Measurements from ENCODE around the gene PCSK7. TPM values are rescaled to one million over a fixed set of nuclear protein-coding genes. Genes with fewer than 3 reads are reported as not detected.
"Not testable (repeated sequence)": the region's sequence is repeated elsewhere in the genome, so short reads cannot be mapped to it uniquely, and the experiment has no call there.

Gene PCSK7
- polyA plus RNA-seq, 1 donor (not counting 4 experiments of a cell fraction or from before 2014, with no cell fraction given) = 32.9 TPM

- H3K27ac ChIP-seq (ENCODE audit: control insufficient read depth, insufficient read depth, low read length); H3K4me1 ChIP-seq (ENCODE audit: control insufficient read depth, extremely low read depth, insufficient read depth, low read length): not testable (repeated sequence)
Measured at GRCh38 chr11:117206859-117207258, 25.0 kb downstream of the PCSK7 start.

GRCh38 chr11:117206111-117206510 lies 25.8 kb downstream of the PCSK7 start:
- DNase-seq (ENCODE audit: low read depth, low spot score); H3K9me1 ChIP-seq (ENCODE audit: control insufficient read depth, extremely low read depth, insufficient read depth, low read length); H3K4me3 ChIP-seq (ENCODE audit: control insufficient read depth in 2 of 3, extremely low read depth in 1 of 3, insufficient read depth in 2 of 3, low read depth in 1 of 3, low read length in 3 of 3); dilution Hi-C loops (cut with MboI; ENCODE audit: extremely low pct_ligation_motif_present, low sequenced_read_pairs); H3K36me3 ChIP-seq (ENCODE audit: control insufficient read depth in 2 of 2, extremely low read depth in 1 of 2, insufficient read depth in 2 of 2, low read length in 2 of 2); H3K9ac ChIP-seq (ENCODE audit: control insufficient read depth, extremely low read depth, insufficient read depth, low read length); H3K27ac ChIP-seq (ENCODE audit: control insufficient read depth, insufficient read depth, low read length); H3K4me1 ChIP-seq (ENCODE audit: control insufficient read depth, extremely low read depth, insufficient read depth, low read length); H3K27me3 ChIP-seq (ENCODE audit: control insufficient read depth, extremely low read depth, insufficient read depth, low read length); H3K9me3 ChIP-seq (ENCODE audit: control insufficient read depth, low read depth, low read length); H3K79me2 ChIP-seq (ENCODE audit: control insufficient read depth, insufficient read depth, low read length); FAIRE-seq; H3K4me2 ChIP-seq (ENCODE audit: control insufficient read depth, extremely low read depth, insufficient read depth, low read depth, low read length); H4K20me1 ChIP-seq (ENCODE audit: control insufficient read depth, extremely low read depth, insufficient read depth, low read length); H2AFZ ChIP-seq (ENCODE audit: control insufficient read depth, low read length): not testable (repeated sequence)

More at GRCh38 chr11:117206859-117207258, 25.0 kb downstream of the PCSK7 start:
- H3K79me2 ChIP-seq (ENCODE audit: control insufficient read depth, insufficient read depth, low read length); H3K27me3 ChIP-seq (ENCODE audit: control insufficient read depth, extremely low read depth, insufficient read depth, low read length); H3K9me1 ChIP-seq (ENCODE audit: control insufficient read depth, extremely low read depth, insufficient read depth, low read length); H3K9me3 ChIP-seq (ENCODE audit: control insufficient read depth, low read depth, low read length); H3K36me3 ChIP-seq (ENCODE audit: control insufficient read depth in 2 of 2, extremely low read depth in 1 of 2, insufficient read depth in 2 of 2, low read length in 2 of 2); H3K4me2 ChIP-seq (ENCODE audit: control insufficient read depth, extremely low read depth, insufficient read depth, low read depth, low read length); H3K4me3 ChIP-seq (ENCODE audit: control insufficient read depth in 2 of 3, extremely low read depth in 1 of 3, insufficient read depth in 2 of 3, low read depth in 1 of 3, low read length in 3 of 3); dilution Hi-C loops (cut with MboI; ENCODE audit: extremely low pct_ligation_motif_present, low sequenced_read_pairs); DNase-seq (ENCODE audit: low read depth, low spot score); H2AFZ ChIP-seq (ENCODE audit: control insufficient read depth, low read length); H3K9ac ChIP-seq (ENCODE audit: control insufficient read depth, extremely low read depth, insufficient read depth, low read length); H4K20me1 ChIP-seq (ENCODE audit: control insufficient read depth, extremely low read depth, insufficient read depth, low read length): not testable (repeated sequence)
- FAIRE-seq = peak; percentile 59

- TF ChIP-seq CTCF (optimal IDR thresholded peaks at IDR 0.05 in 1 of 3, IDR thresholded peaks at IDR 0.05 in 1 of 3, conservative IDR thresholded peaks at IDR 0.05 in 1 of 3; ENCODE audit: extremely low read depth in 1 of 3, insufficient read depth in 2 of 3, low read length in 3 of 3) = no peak
- H3K27me3 ChIP-seq (ENCODE audit: control insufficient read depth, extremely low read depth, insufficient read depth, low read length) = no peaks in the 10 kb centered on the region
- H3K79me2 ChIP-seq (ENCODE audit: control insufficient read depth, insufficient read depth, low read length) = no peaks in the 10 kb centered on the region
- no peaks in the 10 kb centered on the region for H4K20me1 ChIP-seq (ENCODE audit: control insufficient read depth, extremely low read depth, insufficient read depth, low read length)
- FAIRE-seq = no peak
- H3K27ac ChIP-seq (ENCODE audit: control insufficient read depth, insufficient read depth, low read length) = no peak overlapping the region
- no peak overlapping the region for H3K4me2 ChIP-seq (ENCODE audit: control insufficient read depth, extremely low read depth, insufficient read depth, low read depth, low read length)
- no peaks in the 10 kb centered on the region for H3K9me1 ChIP-seq (ENCODE audit: control insufficient read depth, extremely low read depth, insufficient read depth, low read length)
- no peak overlapping the region for H3K9ac ChIP-seq (ENCODE audit: control insufficient read depth, extremely low read depth, insufficient read depth, low read length)
- peaks cover 7 to 9% of the 10 kb centered on the region in 2 experiments for H3K36me3 ChIP-seq (ENCODE audit: control insufficient read depth in 2 of 2, extremely low read depth in 1 of 2, insufficient read depth in 2 of 2, low read length in 2 of 2)
- no peak for DNase-seq (ENCODE audit: low read depth, low spot score)
- H3K4me3 ChIP-seq (ENCODE audit: control insufficient read depth in 2 of 3, extremely low read depth in 1 of 3, insufficient read depth in 2 of 3, low read depth in 1 of 3, low read length in 3 of 3) = no peak overlapping the region
- H2AFZ ChIP-seq (ENCODE audit: control insufficient read depth, low read length) = no peak overlapping the region
- H3K4me1 ChIP-seq (ENCODE audit: control insufficient read depth, extremely low read depth, insufficient read depth, low read length) = no peaks in the 10 kb centered on the region
- no peaks in the 10 kb centered on the region for H3K9me3 ChIP-seq (ENCODE audit: control insufficient read depth, low read depth, low read length)
- dilution Hi-C loops (cut with MboI; ENCODE audit: extremely low pct_ligation_motif_present, low sequenced_read_pairs) = no loop called here
Measured at GRCh38 chr11:117205211-117205818, 26.6 kb downstream of the PCSK7 start.

Measured in keratinocyte (primary cell).